Inflammatory macrophage (primary cell): ENCODE measurements around the gene TET2.

Experiments used
- DNase-seq, 2 donors: peaks; one replicate each; pipeline ENCODE4 v3.0.0-alpha.2; 2020 to 2022

The TET2 gene

DNA sequence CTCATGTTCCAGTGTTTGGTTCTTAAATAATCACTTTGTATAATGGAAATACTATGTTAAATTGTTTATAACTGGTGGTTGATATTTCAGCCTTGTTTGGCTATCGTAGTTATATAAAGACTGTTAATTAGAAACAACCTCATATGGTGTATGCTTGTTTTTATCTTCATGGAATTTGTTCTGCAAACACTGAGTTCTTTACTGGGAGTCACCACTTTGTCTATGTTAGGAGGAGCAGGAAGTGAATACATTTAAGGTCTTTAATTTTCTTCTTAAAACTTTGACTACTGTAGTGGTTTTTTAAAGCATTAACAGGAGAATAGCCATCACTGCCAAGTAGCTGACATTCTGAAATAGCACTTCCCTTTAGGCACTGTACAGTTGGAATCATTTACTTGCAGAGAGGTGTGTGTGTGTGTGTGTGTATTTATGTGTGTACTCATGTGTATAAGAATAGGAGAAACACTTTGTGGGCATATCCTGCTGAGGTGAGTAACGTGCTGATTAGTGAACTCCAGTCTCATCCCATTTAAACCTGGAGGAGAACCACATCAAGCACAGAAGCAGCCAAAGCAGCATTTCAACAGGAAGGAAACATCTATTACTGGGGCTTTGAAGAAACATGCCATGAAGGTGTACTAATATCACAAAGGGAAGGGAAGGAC, 37.8 kb downstream of the TET2 start:
- DNase-seq, result no peak

DNA sequence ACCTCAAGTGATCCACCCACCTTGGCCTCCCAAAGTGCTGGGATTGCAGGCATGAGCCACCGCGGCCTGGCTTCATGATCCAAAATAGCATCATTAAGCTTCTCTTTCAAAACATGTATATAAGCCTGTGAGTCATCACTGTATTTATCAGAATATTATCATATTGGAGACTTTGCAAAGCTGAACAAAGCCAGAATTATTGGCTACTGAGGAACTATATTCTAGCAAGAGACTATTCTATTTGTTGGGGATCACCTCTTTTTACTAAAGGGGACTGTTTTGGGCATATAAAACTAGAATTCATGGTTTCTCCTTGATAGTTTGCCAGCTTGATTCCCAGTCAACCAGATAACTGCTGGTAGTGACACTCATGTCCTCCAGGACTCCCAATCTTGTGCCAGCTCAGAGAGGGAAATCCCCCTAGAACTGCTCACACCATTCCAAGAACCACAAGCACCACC, 40.1 kb downstream of the TET2 start:
- peak in 1 of 2 donors; percentile 39 for DNase-seq

- no peak for DNase-seq
These were observed 43.4 kb downstream of the TET2 start for GRCh38 chr4:105189855-105190650.

DNA sequence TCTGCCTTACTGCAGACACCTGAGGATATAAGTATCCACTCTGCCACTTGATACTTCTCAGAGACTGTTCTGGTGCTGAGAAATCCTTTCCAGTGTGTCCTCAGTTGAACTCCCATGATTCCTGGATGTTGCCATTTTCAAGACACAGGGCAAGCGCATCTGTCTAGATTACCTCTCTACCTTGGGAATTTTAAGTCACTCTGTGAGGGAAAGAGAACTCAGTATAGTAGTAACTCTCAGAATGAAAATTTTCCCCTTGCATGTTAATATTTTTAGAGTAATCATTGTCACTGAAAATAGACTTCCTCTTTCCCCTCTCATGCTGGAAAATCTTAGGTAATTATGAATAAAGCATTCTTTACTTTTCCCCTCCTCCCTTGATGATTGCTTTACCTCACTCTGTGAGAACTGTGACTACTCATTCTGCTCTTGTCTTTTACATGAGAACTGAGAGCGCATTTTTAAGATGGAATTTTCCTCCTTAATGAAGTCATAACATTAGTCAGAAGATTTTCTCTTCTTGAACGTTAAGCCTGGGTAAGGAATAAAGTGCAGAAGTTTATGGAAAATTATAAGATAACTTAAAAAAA, 45.0 kb downstream of the TET2 start:
- peak; percentile 33 to 70 for DNase-seq

GRCh38 chr4:105192474-105192873, 45.8 kb downstream of the TET2 start:
- DNase-seq, result no peak

DNA sequence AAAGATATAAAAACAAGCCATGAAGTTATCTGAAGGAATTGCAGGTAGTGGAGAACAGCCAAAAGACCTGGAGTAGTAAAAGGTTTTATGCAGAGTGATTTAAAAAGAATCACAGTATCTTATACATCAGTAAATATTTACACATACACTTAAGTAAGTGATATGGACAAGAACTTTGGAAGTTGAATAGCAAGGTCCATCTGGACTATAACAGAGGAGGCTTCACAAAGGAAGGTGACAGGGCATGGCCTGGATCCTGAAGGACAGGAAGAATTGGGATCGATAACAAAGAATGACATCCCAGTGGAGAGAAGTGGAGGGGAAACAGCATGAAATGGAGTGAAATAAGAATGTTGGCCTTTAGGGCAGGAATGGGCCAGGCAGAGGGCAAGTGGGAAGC, 46.2 kb downstream of the TET2 start:
- DNase-seq, result no peak

- peak in 1 of 2 donors; percentile 71 for DNase-seq
These were observed 46.9 kb downstream of the TET2 start for GRCh38 chr4:105193536-105193935.

GRCh38 chr4:105194328-105195231, 47.9 kb downstream of the TET2 start:
- no peak for DNase-seq

- DNase-seq, result peak; percentile 81 to 91
These were observed 50.0 kb downstream of the TET2 start for GRCh38 chr4:105196523-105197145.

- no peak for DNase-seq
These were observed 51.1 kb downstream of the TET2 start for GRCh38 chr4:105197777-105198176.

GRCh38 chr4:105198541-105198940, 51.9 kb downstream of the TET2 start:
- DNase-seq, result peak in 1 of 2 donors; percentile 24

DNA sequence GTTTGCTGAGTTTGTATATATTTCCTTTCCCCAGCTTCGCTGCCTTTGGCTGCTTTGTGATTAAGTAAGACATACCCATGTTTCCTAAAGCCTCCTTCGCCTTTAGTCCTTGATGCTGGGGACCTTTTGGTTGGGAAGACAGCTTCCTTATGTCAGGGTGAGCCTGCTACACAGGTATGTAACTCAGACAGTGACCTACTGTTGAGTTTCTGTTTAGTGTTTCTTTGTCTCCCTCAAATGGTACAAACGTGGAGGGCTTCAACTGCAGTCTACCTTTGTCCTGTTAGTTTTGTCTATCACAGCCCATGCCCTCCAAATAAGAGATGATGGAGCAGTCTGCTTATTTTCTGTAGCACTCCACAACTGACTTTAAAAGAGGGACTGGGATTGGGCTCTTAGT, 59.5 kb downstream of the TET2 start:
- DNase-seq, result no peak

GRCh38 chr4:105207386-105207785, 60.7 kb downstream of the TET2 start:
- no peak for DNase-seq

DNA sequence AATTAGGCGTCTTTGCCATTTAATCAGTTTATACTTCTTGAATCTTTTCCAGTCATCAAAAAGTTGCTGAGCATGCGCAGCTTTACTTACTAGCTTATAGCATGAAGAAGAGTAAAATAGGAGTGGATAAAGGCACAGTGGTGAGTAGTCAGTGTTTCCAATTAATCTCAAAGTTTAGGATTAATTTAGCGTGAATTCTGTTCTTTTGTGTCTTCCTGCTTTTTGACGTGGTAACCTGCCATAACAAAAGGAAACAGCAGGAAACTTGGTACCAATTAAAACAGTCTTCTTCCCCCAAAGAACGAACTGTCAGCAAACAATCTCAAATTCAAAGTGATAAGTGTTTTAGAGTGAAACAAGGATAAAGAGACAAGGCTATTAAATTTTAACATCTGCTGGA, 61.9 kb downstream of the TET2 start:
- no peak for DNase-seq

DNA sequence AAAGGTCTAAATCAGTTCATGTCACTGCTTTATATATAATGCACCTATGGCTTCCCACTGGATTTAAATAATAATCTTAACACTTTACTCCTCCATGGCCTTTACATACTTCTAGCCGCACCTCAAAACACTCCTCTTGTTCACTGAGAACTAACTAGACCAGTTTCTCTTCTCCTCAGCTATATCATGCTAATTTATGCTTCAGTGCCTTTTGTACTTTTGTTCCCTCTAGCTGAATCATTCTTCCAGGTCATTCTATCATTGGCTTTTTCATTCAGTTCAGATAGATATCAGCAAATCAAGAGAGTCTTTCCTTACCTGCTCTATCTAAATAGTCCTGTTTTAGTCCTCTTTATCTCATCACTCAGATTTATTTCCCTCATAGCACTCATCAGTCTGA, 64.2 kb downstream of the TET2 start:
- no peak for DNase-seq

GRCh38 chr4:105215609-105216313, 69.1 kb downstream of the TET2 start:
- DNase-seq, result no peak

DNA sequence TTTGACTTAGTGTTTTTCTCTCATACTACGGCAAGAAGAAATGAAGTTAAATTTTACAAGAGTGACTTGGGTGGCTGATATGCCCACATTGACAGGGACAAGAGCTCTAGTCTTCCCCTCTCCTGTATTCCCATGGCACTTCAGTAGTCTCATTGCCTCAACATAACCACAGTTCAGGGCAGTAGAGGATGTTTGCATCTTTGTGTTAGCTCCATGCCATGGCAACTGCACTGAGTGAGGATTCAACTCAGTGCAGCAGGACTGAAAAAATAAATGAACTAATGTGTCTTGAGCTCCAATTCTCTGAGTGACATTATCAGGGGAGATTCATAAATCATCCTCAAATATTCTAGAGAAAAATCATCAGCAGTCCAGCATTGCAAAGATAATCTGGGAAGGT, 78.8 kb downstream of the TET2 start:
- DNase-seq, result no peak

DNA sequence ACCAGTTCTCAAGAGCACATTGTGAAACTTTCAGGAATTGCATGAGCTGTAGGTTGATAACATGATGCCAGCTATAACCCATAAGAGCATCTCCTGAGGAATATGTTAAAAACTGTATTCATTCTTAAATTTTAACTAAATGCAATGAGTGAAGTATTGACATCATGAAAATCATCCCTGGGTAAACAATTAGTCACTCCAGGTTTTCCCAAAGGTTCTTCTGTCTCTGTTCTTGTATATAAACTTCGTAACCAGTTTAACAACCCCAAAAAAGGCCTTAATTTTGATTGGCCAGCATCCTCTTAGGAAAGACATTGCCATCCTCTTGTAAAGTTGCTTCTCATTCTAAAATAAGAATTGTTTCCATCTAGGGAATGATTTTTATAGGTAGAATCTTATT, 80.4 kb downstream of the TET2 start:
- no peak for DNase-seq

DNA sequence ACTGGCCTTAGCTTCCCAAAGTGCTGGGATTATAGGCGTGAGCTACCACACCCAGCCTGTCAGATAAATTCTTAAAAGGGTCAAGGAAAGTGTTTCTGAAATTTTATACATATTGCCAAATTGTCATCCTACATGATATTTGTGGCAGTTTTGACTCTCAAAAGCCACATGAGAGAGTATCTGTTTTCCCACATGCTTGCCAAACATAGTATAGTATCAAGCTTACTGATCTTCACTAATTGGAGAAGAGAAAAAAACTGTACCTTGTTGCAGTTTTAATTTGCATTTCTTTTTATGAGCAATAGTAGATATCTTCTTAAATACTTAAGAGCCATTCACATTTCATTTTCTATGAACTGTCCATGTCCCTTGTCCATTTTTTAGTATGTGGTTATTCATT, 83.6 kb downstream of the TET2 start:
- DNase-seq, result no peak

- DNase-seq, result no peak
These were observed 85.7 kb downstream of the TET2 start for GRCh38 chr4:105232374-105232773.

- no peak for DNase-seq
These were observed 87.9 kb downstream of the TET2 start for GRCh38 chr4:105234582-105234981.
